H1 (cell line): ENCODE results near the gene MT1B. TPM values are rescaled to one million over a fixed set of nuclear protein-coding genes. Genes with fewer than 3 reads are reported as not detected.

Experiments used
- CTCF ChIA-PET: fragments of 300-600 bp; sonication (Branson Sonifier 250); formaldehyde crosslinking; loops from one replicate; lab custom pipeline; 2021; ENCODE audit not compliant: partially characterized antibody; lab: Charles Lee
- POLR2A ChIA-PET: fragments of 300-600 bp; sonication (Branson Sonifier 250); formaldehyde crosslinking; loops from one replicate; lab custom pipeline; 2021; ENCODE audit warnings: inconsistent platforms; ENCODE audit not compliant: partially characterized antibody; lab: Charles Lee
- DNase-seq, 2 experiments: peaks; one replicate each; pipeline versions ENCODE4 v3.0.0 to v3.0.0-alpha.2; 2010 to 2022; ENCODE audit warnings: low spot score in 2 of 2, low read depth in 1 of 2, mixed read lengths in 1 of 2
- FAIRE-seq: peaks from 2 replicates; lab custom pipeline; 2011; peaks lifted over from hg19 to GRCh38; lab: Jason Lieb, UNC
- H2AFZ ChIP-seq: 2 replicates; pipeline ENCODE4 v1.8.1; 2012; ENCODE audit warnings: low read length, inconsistent platforms
- H2AK5ac ChIP-seq: 2 replicates; pipeline ENCODE4 v1.6.1; 2013; ENCODE audit warnings: low read depth, low read length
- H2BK120ac ChIP-seq: replicated peaks from 2 replicates; pipeline ENCODE3; 2013; ENCODE audit warnings: low read depth, low read length, inconsistent platforms
- H2BK12ac ChIP-seq: 2 replicates; pipeline ENCODE4 v1.6.1; 2013; ENCODE audit warnings: low read depth, low read length
- H2BK15ac ChIP-seq: 2 replicates; pipeline ENCODE4 v1.6.1; 2013; ENCODE audit warnings: low read length
- H2BK20ac ChIP-seq: 2 replicates; pipeline ENCODE4 v1.6.1; 2013; ENCODE audit warnings: low read length
- H2BK5ac ChIP-seq: 2 replicates; pipeline ENCODE4 v1.6.1; 2013; ENCODE audit warnings: low read depth, low read length
- H3K14ac ChIP-seq: 2 replicates; pipeline ENCODE4 v1.6.1; 2013; ENCODE audit warnings: inconsistent platforms; ENCODE audit not compliant: insufficient read length
- H3K18ac ChIP-seq: 2 replicates; pipeline ENCODE4 v1.6.1; 2013; ENCODE audit warnings: low read length; ENCODE audit errors: extremely low read depth
- H3K23ac ChIP-seq: 2 replicates; pipeline ENCODE4 v1.6.1; 2013; ENCODE audit warnings: inconsistent platforms; ENCODE audit not compliant: insufficient read length
- H3K23me2 ChIP-seq: 2 replicates; pipeline ENCODE4 v1.6.1; 2013; ENCODE audit warnings: low read depth, low read length
- H3K27ac ChIP-seq: 2 replicates; pipeline ENCODE4 v1.6.1; 2011; ENCODE audit warnings: low read depth, low read length, inconsistent platforms
- H3K27me3 ChIP-seq, 4 experiments: replicated peaks in 1 of 4; 1 replicate in 1 of 4; 2 replicates in 3 of 4; pipeline versions ENCODE4 v1.6.1 to v1.8.1; 2011 to 2013; ENCODE audit warnings: low read length in 3 of 4, mild to moderate bottlenecking in 3 of 4, inconsistent platforms in 2 of 4, mixed read lengths in 2 of 4, moderate library complexity in 1 of 4; ENCODE audit not compliant: control insufficient read depth in 3 of 4, insufficient read depth in 3 of 4; ENCODE audit errors: extremely low read depth in 1 of 4
- H3K36me3 ChIP-seq, 4 experiments: 2 replicates each; pipeline versions ENCODE4 v1.6.1 to v1.8.1; 2011 to 2013; ENCODE audit warnings: mild to moderate bottlenecking in 4 of 4, low read length in 3 of 4, moderate library complexity in 2 of 4, control low read depth in 1 of 4, inconsistent platforms in 1 of 4; ENCODE audit not compliant: insufficient read depth in 4 of 4, control insufficient read depth in 2 of 4
- H3K4ac ChIP-seq: replicated peaks from 2 replicates; pipeline ENCODE3; 2013; ENCODE audit warnings: low read length, low read depth, mixed read lengths, inconsistent platforms; ENCODE audit not compliant: insufficient read length
- H3K4me1 ChIP-seq, 4 experiments: replicated peaks in 1 of 4; 1 replicate in 1 of 4; 2 replicates in 3 of 4; pipeline versions ENCODE4 v1.6.1 to v1.8.1; 2011 to 2013; ENCODE audit warnings: low read length in 3 of 4, inconsistent platforms in 2 of 4, mixed read lengths in 1 of 4; ENCODE audit not compliant: insufficient read depth in 4 of 4, control insufficient read depth in 3 of 4
- H3K4me2 ChIP-seq, 2 experiments: 2 replicates each; pipeline versions ENCODE4 v1.6.1 to v1.8.1; 2011 to 2013; ENCODE audit warnings: low read depth in 2 of 2, low read length in 2 of 2, control low read depth in 1 of 2, inconsistent platforms in 1 of 2, mild to moderate bottlenecking in 1 of 2; ENCODE audit not compliant: insufficient read depth in 1 of 2
- H3K4me3 ChIP-seq, 4 experiments: fragments of 200-600, 300-600 bp in 1 of 4; sonication (generic), shearing (Covaris generic), sonication (Bioruptor Twin) in 1 of 4; 2 replicates each; pipeline versions ENCODE4 v1.5.1 to v1.8.1; 2011 to 2016; ENCODE audit warnings: low read length in 4 of 4, low read depth in 3 of 4, control low read depth in 2 of 4, inconsistent platforms in 2 of 4, mild to moderate bottlenecking in 2 of 4, mixed read lengths in 1 of 4, moderate library complexity in 1 of 4; ENCODE audit not compliant: insufficient read depth in 2 of 4; ENCODE audit errors: extremely low read depth in 1 of 4
- H3K56ac ChIP-seq: replicated peaks from 2 replicates; pipeline ENCODE3; 2013; ENCODE audit warnings: low read depth, mild to moderate bottlenecking, mixed read lengths, low read length, inconsistent platforms; ENCODE audit not compliant: insufficient read length
- H3K79me1 ChIP-seq: 2 replicates; pipeline ENCODE4 v1.6.1; 2013; ENCODE audit warnings: low read depth, low read length, control low read depth
- H3K79me2 ChIP-seq, 2 experiments: 2 replicates each; pipeline versions ENCODE4 v1.6.1 to v1.8.1; 2012 to 2013; ENCODE audit warnings: low read length in 2 of 2, mild to moderate bottlenecking in 2 of 2, inconsistent platforms in 1 of 2; ENCODE audit not compliant: insufficient read depth in 2 of 2, control insufficient read depth in 1 of 2
- H3K9ac ChIP-seq, 4 experiments: replicated peaks in 1 of 4; 1 replicate in 1 of 4; 2 replicates in 3 of 4; pipeline versions ENCODE4 v1.6.1 to v1.8.1; 2011 to 2013; ENCODE audit warnings: low read depth in 3 of 4, low read length in 3 of 4, control low read depth in 2 of 4, mild to moderate bottlenecking in 2 of 4, moderate library complexity in 2 of 4, inconsistent platforms in 1 of 4; ENCODE audit errors: extremely low read depth in 1 of 4
- H3K9me3 ChIP-seq, 2 experiments: 2 replicates each; pipeline versions ENCODE4 v1.6.1 to v1.8.1; 2012 to 2013; ENCODE audit warnings: mild to moderate bottlenecking in 2 of 2, moderate library complexity in 2 of 2, control low read depth in 1 of 2, inconsistent platforms in 1 of 2, low read depth in 1 of 2, low read length in 1 of 2, mixed read lengths in 1 of 2; ENCODE audit not compliant: insufficient read depth in 2 of 2
- H4K20me1 ChIP-seq, 2 experiments: replicated peaks in 1 of 2; 2 replicates each; pipeline versions ENCODE3 to v1.8.1; 2011 to 2013; ENCODE audit warnings: inconsistent platforms in 2 of 2, low read length in 2 of 2, mild to moderate bottlenecking in 1 of 2; ENCODE audit not compliant: insufficient read depth in 2 of 2, control insufficient read depth in 1 of 2
- H4K5ac ChIP-seq: 2 replicates; pipeline ENCODE4 v1.6.1; 2013; ENCODE audit warnings: low read length, low read depth, mixed read lengths, inconsistent platforms; ENCODE audit not compliant: insufficient read length
- H4K8ac ChIP-seq: 2 replicates; pipeline ENCODE4 v1.8.0; 2013; ENCODE audit warnings: mild to moderate bottlenecking, moderate library complexity, low read length, inconsistent platforms; ENCODE audit not compliant: insufficient read depth; ENCODE audit errors: extremely low read depth
- H4K91ac ChIP-seq: replicated peaks from 2 replicates; pipeline ENCODE3; 2013; ENCODE audit warnings: low read length, mixed read lengths, inconsistent platforms; ENCODE audit not compliant: insufficient read length
- BACH1 ChIP-seq: IDR thresholded peaks from 2 replicates; pipeline ENCODE4 v1.6.1; 2012; ENCODE audit warnings: low read length, improper control_type of control experiment
- BCL11A ChIP-seq, 2 experiments: IDR thresholded peaks; one replicate each; pipeline ENCODE4 v1.6.1; 2011; ENCODE audit warnings: low read depth in 2 of 2, low read length in 2 of 2, mild to moderate bottlenecking in 2 of 2
- BRCA1 ChIP-seq: IDR thresholded peaks from 2 replicates; pipeline ENCODE4 v1.6.1; 2012; ENCODE audit warnings: low read depth, low read length, improper control_type of control experiment
- CEBPB ChIP-seq: IDR thresholded peaks from 2 replicates; pipeline ENCODE4 v1.6.1; 2012; ENCODE audit warnings: low read depth, low read length
- CHD2 ChIP-seq: IDR thresholded peaks from 2 replicates; pipeline ENCODE4 v1.6.1; 2012; ENCODE audit warnings: low read length, improper control_type of control experiment
- CTBP2 ChIP-seq: IDR thresholded peaks from 2 replicates; pipeline ENCODE4 v1.7.0; 2011; ENCODE audit warnings: borderline replicate concordance, mild to moderate bottlenecking, moderate library complexity, mixed read lengths, low read length; ENCODE audit not compliant: insufficient read depth, insufficient read length
- E2F6 ChIP-seq: IDR thresholded peaks from 2 replicates; pipeline ENCODE4 v1.6.1; 2012; ENCODE audit warnings: inconsistent platforms
- GTF2F1 ChIP-seq: IDR thresholded peaks from 2 replicates; pipeline ENCODE4 v1.6.1; 2012; ENCODE audit warnings: low read depth, low read length, improper control_type of control experiment, borderline replicate concordance
- KDM4A ChIP-seq: IDR thresholded peaks from one replicate; pipeline ENCODE4 v1.7.1; 2012; ENCODE audit warnings: low read depth, mild to moderate bottlenecking, moderate library complexity, low read length, inconsistent platforms; ENCODE audit not compliant: severe bottlenecking
- RNF2 ChIP-seq: fragments of 200-900, 300-1000 bp; sonication (generic); IDR thresholded peaks from 2 replicates; pipeline ENCODE4 v1.7.1; 2016; ENCODE audit warnings: borderline replicate concordance, low read depth, mild to moderate bottlenecking, antibody characterized with exemption, low read length; ENCODE audit not compliant: poor library complexity, severe bottlenecking; ENCODE audit errors: missing control alignments
- SP4 ChIP-seq: IDR thresholded peaks from 2 replicates; pipeline ENCODE4 v1.6.1; 2012; ENCODE audit warnings: low read length, inconsistent platforms
- TCF12 ChIP-seq: IDR thresholded peaks from 2 replicates; pipeline ENCODE4 v1.6.1; 2011; ENCODE audit warnings: low read depth, mild to moderate bottlenecking, low read length
- ZNF274 ChIP-seq: IDR thresholded peaks from 2 replicates; pipeline ENCODE4 v1.7.0; 2012; ENCODE audit warnings: low read length, borderline replicate concordance; ENCODE audit errors: extremely low read depth
- WGBS, 2 experiments: shearing (Covaris generic) in 1 of 2; methylation state at CpG; one replicate each; pipeline versions ENCODE4 v1.1.6 to v1.1.7; 2013 to 2015; ENCODE audit warnings: low lambda C conversion rate in 2 of 2, mixed read lengths in 2 of 2, inconsistent platforms in 1 of 2, low coverage in 1 of 2, missing lambda C conversion rate in 1 of 2; ENCODE audit not compliant: insufficient replicate concordance in 2 of 2, insufficient coverage in 1 of 2, insufficient read length in 1 of 2; ENCODE audit errors: extremely low coverage in 1 of 2, missing lambda C conversion rate in 1 of 2; 5-methylcytosine and 5-hydroxymethylcytosine counted together
- polyA plus RNA-seq, 7 experiments: library from polyadenylated mRNA; depleted of rRNA in 3 of 7; stranded (reverse) in 5 of 7; unstranded in 2 of 7; fragments of >200 nt in 5 of 7; fragments of 200-250 nt in 2 of 7; gene quantifications; 1 replicate in 5 of 7; 2 replicates in 1 of 7; 4 replicates in 1 of 7; pipeline versions ENCODE4 v1.2.1 to v1.2.3, GENCODE V29; 2011 to 2013; ENCODE audit warnings: missing spikeins in 2 of 7, mixed read lengths in 2 of 7
- total RNA-seq: library from RNA; stranded (reverse); fragmentation: NEBNext Ultra II Directional; extraction: Animal tissue kit (Norgen Biotek cat#: 25700); gene quantifications from 2 replicates; pipeline ENCODE4 v1.2.1, GENCODE V29; 2021

The MT1B gene
- total and polyA plus RNA-seq, 2 of the 8 experiments (the other 6 are each of a cell fraction or from before 2014, with no cell fraction given), result not detected

DNA sequence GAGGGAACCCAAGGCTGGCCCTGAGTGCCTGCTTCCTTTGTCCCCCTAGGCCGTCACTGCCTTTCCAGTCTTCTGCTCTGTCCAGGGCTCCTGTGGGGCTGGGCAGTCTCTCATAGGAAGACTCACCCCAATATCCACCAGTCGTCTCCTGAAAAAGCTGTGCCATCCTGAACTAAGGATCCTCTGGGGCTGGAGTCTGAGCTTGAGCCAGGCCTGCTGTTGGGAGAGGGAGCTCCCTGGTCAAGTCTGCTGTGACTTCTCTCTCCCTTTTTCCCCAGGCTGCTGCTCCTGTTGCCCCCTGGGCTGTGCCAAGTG lies 18.9 kb downstream of the MT1B start:
- H3K4ac ChIP-seq, result no peak overlapping the region
- no peak overlapping the region for H4K8ac ChIP-seq
- H3K4me3 ChIP-seq, result peak overlapping the region in 1 of 4 experiments; percentile 52; a peak in 2 of 8 replicates
- H3K56ac ChIP-seq, result no peak overlapping the region
- ChIA-PET CTCF (interaction anchor here (0.5 to 4.6 kb wide), 8 partner anchors 8 to 885 kb away, joined by 3 to 29 read pairs (median 4); partner anchors contain the start of gene MT1E), POLR2A (interaction anchor here (0.6 to 13.9 kb wide), 10 partner anchors 10 to 63 kb away, joined by 3 to 205 read pairs (median 8); partner anchors contain the start of genes MT1B, MT1E, MT1F and MT1X)
- H3K79me1 ChIP-seq, result no peaks in the 10 kb centered on the region
- H2AFZ ChIP-seq, result no peak overlapping the region
- H3K27me3 ChIP-seq, result peaks cover 60 to 83% (median 75%) of the 10 kb centered on the region in 4 experiments
- H3K27ac ChIP-seq, result no peak overlapping the region
- no peak overlapping the region for H2AK5ac ChIP-seq
- DNase-seq (no peak), FAIRE-seq (no peak)
- H4K91ac ChIP-seq, result no peak overlapping the region
- no peak overlapping the region for H2BK15ac ChIP-seq
- WGBS, 2 experiments, result 18% methylated on average over 2 of the region's 2 CpGs; no CpG with 5 or more reads in 1 of the 2 experiments
- peaks cover 3 to 22% (median 15%) of the 10 kb centered on the region in 4 experiments for H3K4me1 ChIP-seq
- no peak overlapping the region for H3K9ac ChIP-seq
- no peak overlapping the region for H3K23ac ChIP-seq
- H2BK20ac ChIP-seq, result no peak overlapping the region; the same call in 1 of the 2 replicates
- H4K20me1 ChIP-seq, result peaks cover 2 to 9% of the 10 kb centered on the region in 2 experiments
- H3K23me2 ChIP-seq, result peaks cover 10% of the 10 kb centered on the region; the same call in 1 of the 2 replicates
- H2BK120ac ChIP-seq, result no peak overlapping the region
- no peaks in the 10 kb centered on the region for H3K36me3 ChIP-seq
- H3K18ac ChIP-seq, result no peak overlapping the region
- H2BK5ac ChIP-seq, result no peak overlapping the region
- H3K4me2 ChIP-seq, result peak overlapping the region; percentile 74 to 92; a peak in 3 of 4 replicates
- H3K14ac ChIP-seq, result no peak overlapping the region
- no peak overlapping the region; the same call in 1 of the 2 replicates for H2BK12ac ChIP-seq
- no peaks in the 10 kb centered on the region for H3K9me3 ChIP-seq
- H3K79me2 ChIP-seq, result no peaks in the 10 kb centered on the region
- no peak overlapping the region for H4K5ac ChIP-seq
- TF ChIP-seq CTBP2, result no peak
- no peak for TF ChIP-seq CHD2
- TF ChIP-seq CEBPB, result no peak
- TF ChIP-seq GTF2F1, result no peak
- no peak for TF ChIP-seq BRCA1
- no peak for TF ChIP-seq KDM4A
- TF ChIP-seq RNF2, result no peak
- TF ChIP-seq TCF12, result no peak
- no peak for TF ChIP-seq ZNF274
- TF ChIP-seq BCL11A (IDR thresholded peaks at IDR 0.05; ENCODE audit: low read depth in 2 of 2, low read length in 2 of 2), result no peak
- TF ChIP-seq E2F6, result no peak
- no peak for TF ChIP-seq SP4
- TF ChIP-seq BACH1, result no peak
